NCI-H187 (cell line): ENCODE measurements around the gene LRRK1.

ENCODE experiments used
- DNase-seq, 2 experiments: peaks; one replicate each; lab custom pipeline; 2025; lab: John Stamatoyannopoulos, UW

Gene LRRK1

GRCh38 chr15:100892013-100892355, 27.2 kb upstream of the LRRK1 start:
- no peak for DNase-seq

- DNase-seq, result no peak
These were observed 25.7 kb upstream of the LRRK1 start for GRCh38 chr15:100893261-100893963.

- no peak for DNase-seq
These were observed 25.2 kb upstream of the LRRK1 start for GRCh38 chr15:100893964-100894295.

GRCh38 chr15:100895721-100896120, 23.4 kb upstream of the LRRK1 start:
- DNase-seq, result no peak

DNA sequence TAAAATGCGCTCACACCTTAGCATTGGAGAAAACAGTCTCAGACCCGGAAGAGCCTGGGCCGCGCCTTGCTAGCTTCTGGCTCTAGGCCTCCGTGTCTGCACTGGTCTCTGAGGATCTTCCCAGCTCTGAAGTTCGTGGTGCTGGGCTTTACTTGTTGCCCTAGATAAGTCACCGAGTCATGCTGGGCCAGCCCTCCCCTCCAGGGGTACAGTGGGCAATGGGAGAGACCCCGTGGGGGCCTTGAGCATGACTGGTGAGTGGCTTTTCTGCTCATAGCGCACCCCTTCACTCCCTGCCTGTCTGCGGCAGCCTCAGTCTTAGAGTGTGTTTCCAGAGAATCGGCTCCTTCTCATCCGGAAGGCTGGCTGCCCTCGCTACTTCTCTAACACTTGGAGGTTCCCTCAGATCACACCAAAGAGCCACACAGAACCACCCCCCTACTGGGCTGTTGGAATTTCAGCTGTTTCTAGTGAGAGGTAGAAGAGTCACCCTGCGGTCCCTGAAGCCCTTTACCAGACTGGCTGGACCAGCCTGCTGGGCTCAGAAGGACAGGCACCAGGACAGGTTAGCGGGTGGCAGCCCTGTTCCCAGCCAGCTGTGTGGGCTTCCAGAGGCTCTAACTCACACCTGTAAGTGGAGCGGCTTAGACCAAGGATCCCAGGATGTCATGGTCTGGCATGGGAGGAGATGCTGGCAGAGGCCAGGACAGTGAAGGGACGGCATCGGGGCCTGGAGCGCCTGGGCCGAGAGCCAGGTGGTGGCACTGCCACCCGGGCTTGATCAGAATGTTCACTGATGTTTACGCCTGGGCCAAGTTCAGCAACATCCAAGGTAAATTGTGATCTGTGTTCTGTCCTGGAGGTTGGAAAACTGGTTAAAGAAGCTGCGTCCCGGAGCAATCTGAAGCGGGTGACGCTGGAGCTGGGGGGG, 21.7 kb upstream of the LRRK1 start:
- DNase-seq, result no peak

DNA sequence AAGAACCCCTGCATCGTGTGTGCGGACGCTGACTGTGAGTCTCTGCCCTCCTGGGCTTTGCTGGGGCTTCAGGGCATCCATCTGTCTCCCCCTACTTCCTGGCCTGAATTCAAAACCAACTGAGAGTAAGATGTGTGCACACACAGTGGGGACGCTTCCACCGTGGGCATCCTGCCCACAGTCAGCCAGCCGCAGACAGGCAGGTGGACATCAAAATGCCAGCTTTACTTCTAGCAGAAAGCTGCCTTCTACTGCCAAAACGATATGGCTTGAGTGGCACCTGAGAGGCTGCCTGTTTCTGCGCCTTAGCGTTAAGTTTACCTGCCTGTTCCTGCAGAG, 21.0 kb upstream of the LRRK1 start:
- no peak for DNase-seq

GRCh38 chr15:100898661-100899462, 20.3 kb upstream of the LRRK1 start:
- DNase-seq, result no peak

DNA sequence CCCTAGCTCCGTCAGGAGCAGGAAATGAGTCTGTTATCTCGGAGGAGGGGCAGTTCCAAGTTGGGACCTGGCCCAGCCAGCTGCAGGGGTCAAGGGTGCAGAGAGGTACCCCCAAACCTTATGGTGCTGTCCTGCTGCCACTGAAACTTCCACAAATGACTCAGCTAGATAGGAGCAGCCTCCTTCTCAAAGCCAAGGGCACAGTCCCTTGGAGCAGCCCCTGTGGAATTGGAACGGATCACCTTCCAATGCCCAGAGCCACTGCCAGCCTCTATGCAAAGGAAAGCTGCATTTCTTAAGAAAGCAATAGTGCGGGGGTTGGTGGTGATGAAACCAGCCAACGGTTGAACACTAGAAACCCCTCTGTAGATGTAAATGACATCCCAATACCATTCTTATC, 19.6 kb upstream of the LRRK1 start:
- DNase-seq, result no peak

DNA sequence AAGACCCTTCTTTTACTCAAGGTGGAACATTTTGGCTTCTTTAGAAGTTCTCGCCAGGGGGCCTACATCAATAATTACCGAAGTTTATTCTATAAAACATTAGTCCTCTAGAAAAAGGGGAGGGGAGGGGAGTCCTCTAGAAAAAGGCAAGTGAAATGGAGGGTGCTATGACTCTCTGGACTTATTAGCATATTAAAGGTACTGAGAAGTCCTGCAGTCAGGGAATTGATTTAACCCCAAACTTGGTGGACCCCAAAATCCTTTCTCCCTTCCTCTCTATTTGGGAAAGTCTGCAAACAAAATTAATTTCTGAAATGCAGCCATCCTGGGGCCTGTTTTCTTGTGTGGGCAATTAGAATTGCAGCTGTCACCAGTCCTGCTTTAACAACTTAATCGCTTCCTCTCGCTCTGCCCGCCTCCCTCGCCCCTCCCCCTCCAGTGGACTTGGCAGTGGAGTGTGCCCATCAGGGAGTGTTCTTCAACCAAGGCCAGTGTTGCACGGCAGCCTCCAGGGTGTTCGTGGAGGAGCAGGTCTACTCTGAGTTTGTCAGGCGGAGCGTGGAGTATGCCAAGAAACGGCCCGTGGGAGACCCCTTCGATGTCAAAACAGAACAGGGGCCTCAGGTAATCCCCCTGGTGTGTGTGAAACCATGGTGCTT, 18.9 kb upstream of the LRRK1 start:
- no peak for DNase-seq

- no peak for DNase-seq
These were observed 18.4 kb upstream of the LRRK1 start for GRCh38 chr15:100900795-100901169.

DNA sequence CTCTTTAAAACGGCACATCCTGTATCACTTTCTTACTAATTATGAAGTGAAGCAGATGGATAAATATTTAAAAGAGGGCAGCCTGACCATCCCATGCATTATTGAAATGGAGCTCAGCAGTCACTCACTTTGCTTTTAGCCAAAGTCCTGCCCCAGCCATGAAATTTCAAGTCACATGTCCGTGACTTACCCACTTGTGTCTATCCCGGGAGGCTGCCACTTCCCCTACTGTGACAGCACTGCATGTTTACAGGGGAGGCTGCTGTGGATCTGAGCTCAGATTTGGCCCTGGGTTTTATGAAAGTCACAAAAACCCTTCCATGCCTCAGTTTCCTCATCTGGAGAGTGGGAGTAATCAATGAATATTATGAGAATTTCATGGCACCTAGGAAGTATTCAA, 17.9 kb upstream of the LRRK1 start:
- DNase-seq, result no peak

GRCh38 chr15:100901702-100902435, 17.3 kb upstream of the LRRK1 start:
- DNase-seq, result no peak

GRCh38 chr15:100902436-100903167, 16.6 kb upstream of the LRRK1 start:
- DNase-seq, result no peak

DNA sequence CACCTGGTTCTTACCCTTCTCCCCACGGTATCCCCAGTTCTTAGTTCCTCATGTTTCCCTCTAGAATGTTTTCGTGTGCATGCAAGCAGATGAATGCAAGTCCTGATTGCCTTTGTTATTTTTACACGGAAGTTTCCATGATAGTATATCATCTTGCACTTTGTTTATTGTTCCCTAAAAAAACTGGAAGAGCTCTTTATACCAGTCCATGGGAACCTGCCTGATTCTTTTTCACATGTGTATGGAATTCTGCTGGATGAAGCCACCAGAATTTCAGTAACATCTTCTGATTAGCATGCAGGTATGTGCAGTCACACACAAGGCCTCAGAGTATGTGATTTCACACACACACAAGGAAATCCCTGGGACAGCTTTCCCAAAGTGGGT, 16.0 kb upstream of the LRRK1 start:
- DNase-seq, result no peak

- DNase-seq, result no peak
These were observed 13.3 kb upstream of the LRRK1 start for GRCh38 chr15:100905850-100906249.

- DNase-seq, result no peak
These were observed 10.7 kb upstream of the LRRK1 start for GRCh38 chr15:100908466-100908865.

- DNase-seq, result no peak
These were observed 9.6 kb upstream of the LRRK1 start for GRCh38 chr15:100909565-100909964.

- DNase-seq, result no peak
These were observed 8.9 kb upstream of the LRRK1 start for GRCh38 chr15:100909989-100910955.

DNA sequence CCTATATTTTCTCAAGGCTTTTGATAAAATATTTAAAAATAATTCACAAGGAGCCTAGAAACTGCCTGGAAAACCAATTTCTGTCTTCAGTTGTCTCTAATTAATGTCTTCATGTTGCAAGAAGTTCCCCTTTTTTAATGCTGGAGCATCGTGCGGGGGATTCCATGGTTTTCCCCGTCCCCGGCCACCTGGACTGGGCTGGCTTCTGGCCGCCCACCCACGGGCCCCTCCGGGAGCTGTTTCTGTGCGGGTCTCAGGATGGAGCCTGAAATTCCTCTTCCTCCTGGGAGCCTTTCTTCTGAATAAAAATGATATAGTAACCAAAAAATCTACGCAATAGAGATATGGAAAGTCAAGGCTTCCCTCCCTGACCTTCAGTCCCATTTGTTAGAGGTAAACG, 8.1 kb upstream of the LRRK1 start:
- no peak for DNase-seq

- DNase-seq, result no peak
These were observed 5.2 kb upstream of the LRRK1 start for GRCh38 chr15:100913961-100914360.
